ENCODE results near the gene ZNF692. TPM values are rescaled to one million over a fixed set of nuclear protein-coding genes. Genes with fewer than 3 reads are reported as not detected.

Gene ZNF692
- total RNA-seq, 1 experiment from 2014 or later: 11.1 TPM

GRCh38 chr1:248849637-248850036, 9.2 kb downstream of the ZNF692 start:
- peaks cover 82% of the 10 kb centered on the region for H3K36me3 ChIP-seq
- no peak for DNase-seq (ENCODE audit: low read depth in 1 of 2, low spot score in 2 of 2)
- H3K27me3 ChIP-seq (replicated peaks): no peaks in the 10 kb centered on the region
- no peak overlapping the region for H3K27ac ChIP-seq
- H3K4me1 ChIP-seq (replicated peaks): no peaks in the 10 kb centered on the region
- no peaks in the 10 kb centered on the region for H3K9me3 ChIP-seq (replicated peaks)
- no peak overlapping the region for H3K4me3 ChIP-seq

GRCh38 chr1:248849152-248849551, 9.7 kb downstream of the ZNF692 start:
- DNase-seq (ENCODE audit: low read depth in 1 of 2, low spot score in 2 of 2): peak in 1 of 2 experiments; percentile 23
- Histone ChIP-seq H3K4me3 (no peak overlapping the region), H3K9me3 (replicated peaks) (no peaks in the 10 kb centered on the region), H3K36me3 (peaks cover 84% of the 10 kb centered on the region), H3K27ac (no peak overlapping the region), H3K27me3 (replicated peaks) (no peaks in the 10 kb centered on the region), H3K4me1 (replicated peaks) (no peaks in the 10 kb centered on the region)

- H3K4me1 ChIP-seq (replicated peaks): no peaks in the 10 kb centered on the region
- no peak overlapping the region for H3K4me3 ChIP-seq
- no peaks in the 10 kb centered on the region for H3K9me3 ChIP-seq (replicated peaks)
- DNase-seq (ENCODE audit: low read depth in 1 of 2, low spot score in 2 of 2): no peak
- H3K27ac ChIP-seq: no peak overlapping the region
- H3K27me3 ChIP-seq (replicated peaks): no peaks in the 10 kb centered on the region
- peaks cover 78% of the 10 kb centered on the region for H3K36me3 ChIP-seq
These were observed 10.3 kb downstream of the ZNF692 start for GRCh38 chr1:248848602-248849001.

- Histone ChIP-seq H3K27ac (no peak overlapping the region), H3K27me3 (replicated peaks) (no peaks in the 10 kb centered on the region), H3K4me1 (replicated peaks) (no peaks in the 10 kb centered on the region), H3K4me3 (no peak overlapping the region), H3K9me3 (replicated peaks) (no peaks in the 10 kb centered on the region), H3K36me3 (peaks cover 75% of the 10 kb centered on the region)
- DNase-seq (ENCODE audit: low read depth in 1 of 2, low spot score in 2 of 2): peak in 1 of 2 experiments; percentile 32
These were observed 10.8 kb downstream of the ZNF692 start for GRCh38 chr1:248847956-248848561.

GRCh38 chr1:248847181-248847955, 11.5 kb downstream of the ZNF692 start:
- Histone ChIP-seq H3K4me3 (no peak overlapping the region), H3K4me1 (replicated peaks) (no peaks in the 10 kb centered on the region), H3K27ac (no peak overlapping the region), H3K27me3 (replicated peaks) (no peaks in the 10 kb centered on the region), H3K9me3 (replicated peaks) (no peaks in the 10 kb centered on the region), H3K36me3 (peaks cover 79% of the 10 kb centered on the region)
- DNase-seq (ENCODE audit: low read depth in 1 of 2, low spot score in 2 of 2): peak in 1 of 2 experiments; percentile 29

- Histone ChIP-seq H3K4me1 (replicated peaks) (no peaks in the 10 kb centered on the region), H3K9me3 (replicated peaks) (no peaks in the 10 kb centered on the region), H3K27me3 (replicated peaks) (no peaks in the 10 kb centered on the region), H3K36me3 (peaks cover 67% of the 10 kb centered on the region), H3K4me3 (no peak overlapping the region), H3K27ac (no peak overlapping the region)
- peak in 1 of 2 experiments; percentile 27 for DNase-seq (ENCODE audit: low read depth in 1 of 2, low spot score in 2 of 2)
These were observed 14.4 kb downstream of the ZNF692 start for GRCh38 chr1:248844526-248844925.

GRCh38 chr1:248843687-248844086, 15.2 kb downstream of the ZNF692 start:
- DNase-seq (ENCODE audit: low read depth in 1 of 2, low spot score in 2 of 2): peak in 1 of 2 experiments; percentile 5
- Histone ChIP-seq H3K4me3 (no peak overlapping the region), H3K27me3 (replicated peaks) (no peaks in the 10 kb centered on the region), H3K9me3 (replicated peaks) (no peaks in the 10 kb centered on the region), H3K27ac (no peak overlapping the region), H3K36me3 (peaks cover 59% of the 10 kb centered on the region), H3K4me1 (replicated peaks) (peaks cover 4% of the 10 kb centered on the region; the same call in 1 of the 2 replicates)

- peak in 1 of 2 experiments; percentile 23 for DNase-seq (ENCODE audit: low read depth in 1 of 2, low spot score in 2 of 2)
- Histone ChIP-seq H3K4me1 (replicated peaks) (peaks cover 4% of the 10 kb centered on the region; the same call in 1 of the 2 replicates), H3K9me3 (replicated peaks) (no peaks in the 10 kb centered on the region), H3K27ac (no peak overlapping the region), H3K4me3 (no peak overlapping the region), H3K27me3 (replicated peaks) (no peaks in the 10 kb centered on the region), H3K36me3 (peaks cover 56% of the 10 kb centered on the region)
These were observed 16.0 kb downstream of the ZNF692 start for GRCh38 chr1:248842781-248843331.

- peaks cover 46% of the 10 kb centered on the region for H3K36me3 ChIP-seq
- H3K27ac ChIP-seq: no peak overlapping the region
- H3K4me1 ChIP-seq (replicated peaks): peaks cover 9% of the 10 kb centered on the region
- no peak overlapping the region for H3K4me3 ChIP-seq
- no peaks in the 10 kb centered on the region for H3K9me3 ChIP-seq (replicated peaks)
- H3K27me3 ChIP-seq (replicated peaks): no peaks in the 10 kb centered on the region
- peak; percentile 24 to 25 for DNase-seq (ENCODE audit: low read depth in 1 of 2, low spot score in 2 of 2)
These were observed 17.0 kb downstream of the ZNF692 start for GRCh38 chr1:248841702-248842395.

- H3K27me3 ChIP-seq (replicated peaks): no peaks in the 10 kb centered on the region
- H3K9me3 ChIP-seq (replicated peaks): no peaks in the 10 kb centered on the region
- no peak for DNase-seq (ENCODE audit: low read depth in 1 of 2, low spot score in 2 of 2)
- H3K36me3 ChIP-seq: peaks cover 37% of the 10 kb centered on the region
- H3K4me1 ChIP-seq (replicated peaks): peaks cover 9% of the 10 kb centered on the region
- no peak overlapping the region for H3K27ac ChIP-seq
- no peak overlapping the region for H3K4me3 ChIP-seq
These were observed 17.9 kb downstream of the ZNF692 start for GRCh38 chr1:248840946-248841345.

GRCh38 chr1:248839168-248839555, 19.7 kb downstream of the ZNF692 start:
- Histone ChIP-seq H3K9me3 (replicated peaks) (no peaks in the 10 kb centered on the region), H3K4me3 (peak overlapping the region; percentile 87), H3K36me3 (peaks cover 20% of the 10 kb centered on the region), H3K4me1 (replicated peaks) (peaks cover 9% of the 10 kb centered on the region), H3K27me3 (replicated peaks) (no peaks in the 10 kb centered on the region), H3K27ac (peak overlapping the region; percentile 96)
- no peak for DNase-seq (ENCODE audit: low read depth in 1 of 2, low spot score in 2 of 2)

GRCh38 chr1:248838357-248839167, 20.3 kb downstream of the ZNF692 start:
- Histone ChIP-seq H3K27ac (peak overlapping the region; percentile 96), H3K4me1 (replicated peaks) (peaks cover 9% of the 10 kb centered on the region), H3K36me3 (peaks cover 20% of the 10 kb centered on the region), H3K27me3 (replicated peaks) (no peaks in the 10 kb centered on the region), H3K4me3 (peak overlapping the region; percentile 87), H3K9me3 (replicated peaks) (no peaks in the 10 kb centered on the region)
- DNase-seq (ENCODE audit: low read depth in 1 of 2, low spot score in 2 of 2): peak; percentile 86 to 94

- no peaks in the 10 kb centered on the region for H3K9me3 ChIP-seq (replicated peaks)
- peak within 1 kb of the TSS; percentile 87 for H3K4me3 ChIP-seq
- DNase-seq (ENCODE audit: low read depth in 1 of 2, low spot score in 2 of 2): peak; percentile 99
- peaks cover 16% of the 10 kb centered on the region for H3K36me3 ChIP-seq
- peak within 1 kb of the TSS; percentile 96 for H3K27ac ChIP-seq
- no peaks in the 10 kb centered on the region for H3K27me3 ChIP-seq (replicated peaks)
- H3K4me1 ChIP-seq (replicated peaks): peaks cover 9% of the 10 kb centered on the region
These were observed 21.0 kb downstream of the ZNF692 start, which contains the start of gene ZNF672 for GRCh38 chr1:248837781-248838356. Gene ZNF672, plus strand, starts transcription at chr1:248838224. Its CDS starts 9,051 bp downstream, at chr1:248847275.
